Transverse colon (tissue), 4 donors: ENCODE results near the gene SFXN5. TPM values are rescaled to one million over a fixed set of nuclear protein-coding genes. Genes with fewer than 3 reads are reported as not detected.

Experiments
- DNase-seq: peaks from one replicate; pipeline ENCODE4 v3.0.0-alpha.2; 2019
- H3K27ac ChIP-seq, 4 donors: fragments of 200-600 bp; sonication (generic); 2 replicates each; pipeline ENCODE4 v1.5.1; 2016 to 2018; ENCODE audit warnings: inconsistent platforms in 4 of 4
- H3K27me3 ChIP-seq: fragments of 200-600 bp; sonication (generic); 2 replicates; pipeline ENCODE4 v1.5.1; 2017; ENCODE audit warnings: inconsistent platforms
- H3K36me3 ChIP-seq, 4 donors: fragments of 200-600 bp; sonication (generic); 2 replicates each; pipeline ENCODE4 v1.5.1; 2017 to 2019; ENCODE audit warnings: inconsistent platforms in 4 of 4
- H3K4me1 ChIP-seq, 4 donors: fragments of 200-600 bp; sonication (generic); 2 replicates each; pipeline ENCODE4 v1.5.1; 2017 to 2020; ENCODE audit warnings: inconsistent platforms in 4 of 4
- H3K4me3 ChIP-seq, 4 donors: fragments of 200-600 bp; sonication (generic); 1 replicate in 1 of 4; 2 replicates in 3 of 4; pipeline versions ENCODE4 v1.5.1 to v1.6.1; 2017 to 2019; ENCODE audit warnings: inconsistent platforms in 4 of 4
- H3K9me3 ChIP-seq, 2 donors: fragments of 200-600 bp; sonication (generic); 2 replicates each; pipeline ENCODE4 v1.5.1; 2017 to 2019; ENCODE audit warnings: inconsistent platforms in 2 of 2
- EP300 ChIP-seq: sonication (generic); formaldehyde crosslinking; IDR thresholded peaks from one replicate; pipeline ENCODE4 v1.6.1; 2017; ENCODE audit warnings: antibody characterized with exemption, low read depth
- POLR2A ChIP-seq: fragments of 450-650 bp; IDR thresholded peaks from one replicate; pipeline ENCODE4 v1.6.1; 2016; ENCODE audit warnings: antibody characterized with exemption, mild to moderate bottlenecking, moderate library complexity
- POLR2AphosphoS5 ChIP-seq, 3 donors: sonication (generic); formaldehyde crosslinking; IDR thresholded peaks; one replicate each; pipeline ENCODE4 v1.6.1; 2016; ENCODE audit warnings: antibody characterized with exemption in 3 of 3
- WGBS, 2 donors: methylation state at CpG; one replicate each; pipeline ENCODE4 v1.1.5; 2018; ENCODE audit warnings: low coverage in 1 of 2; 5-methylcytosine and 5-hydroxymethylcytosine counted together
- in situ Hi-C, 4 donors: fragments of 200-750 bp; cut with MboI; loops; one replicate each; pipeline versions ENCODE4 v1.15.0 to v1.15.1; 2017; ENCODE audit warnings: low sequenced_read_pairs in 3 of 4, low pct_ligation_motif_present in 1 of 4, low pct_unique_long_range_greater_than_20kb in 1 of 4
- intact Hi-C: fragments of 100-400 bp; cut with DNase I; formaldehyde crosslinking; loops from one replicate; pipeline ENCODE4 v1.15.1; 2023; ENCODE audit warnings: low total_unique reads
- total RNA-seq, 4 donors: library from RNA; depleted of rRNA; stranded (reverse); fragments of >200 nt; gene quantifications; one replicate each; pipeline ENCODE4 v1.1.0, GENCODE V29; 2016
- TF ChIP-seq, protein P1 (sequence below), 5 experiments: fragments of 200-600 bp in 3 of 5; fragments of 450-650 bp in 2 of 5; sonication (generic) in 3 of 5; IDR thresholded peaks; 1 replicate in 2 of 5; 2 replicates in 3 of 5; pipeline ENCODE4 v1.5.1; 2016 to 2017; ENCODE audit warnings: antibody characterized with exemption in 5 of 5, inconsistent platforms in 3 of 5, mild to moderate bottlenecking in 2 of 5, moderate library complexity in 1 of 5

Gene SFXN5
- total RNA-seq, 4 donors from 2014 or later: 12.3 to 98.4 (median 42.7) TPM

DNA sequence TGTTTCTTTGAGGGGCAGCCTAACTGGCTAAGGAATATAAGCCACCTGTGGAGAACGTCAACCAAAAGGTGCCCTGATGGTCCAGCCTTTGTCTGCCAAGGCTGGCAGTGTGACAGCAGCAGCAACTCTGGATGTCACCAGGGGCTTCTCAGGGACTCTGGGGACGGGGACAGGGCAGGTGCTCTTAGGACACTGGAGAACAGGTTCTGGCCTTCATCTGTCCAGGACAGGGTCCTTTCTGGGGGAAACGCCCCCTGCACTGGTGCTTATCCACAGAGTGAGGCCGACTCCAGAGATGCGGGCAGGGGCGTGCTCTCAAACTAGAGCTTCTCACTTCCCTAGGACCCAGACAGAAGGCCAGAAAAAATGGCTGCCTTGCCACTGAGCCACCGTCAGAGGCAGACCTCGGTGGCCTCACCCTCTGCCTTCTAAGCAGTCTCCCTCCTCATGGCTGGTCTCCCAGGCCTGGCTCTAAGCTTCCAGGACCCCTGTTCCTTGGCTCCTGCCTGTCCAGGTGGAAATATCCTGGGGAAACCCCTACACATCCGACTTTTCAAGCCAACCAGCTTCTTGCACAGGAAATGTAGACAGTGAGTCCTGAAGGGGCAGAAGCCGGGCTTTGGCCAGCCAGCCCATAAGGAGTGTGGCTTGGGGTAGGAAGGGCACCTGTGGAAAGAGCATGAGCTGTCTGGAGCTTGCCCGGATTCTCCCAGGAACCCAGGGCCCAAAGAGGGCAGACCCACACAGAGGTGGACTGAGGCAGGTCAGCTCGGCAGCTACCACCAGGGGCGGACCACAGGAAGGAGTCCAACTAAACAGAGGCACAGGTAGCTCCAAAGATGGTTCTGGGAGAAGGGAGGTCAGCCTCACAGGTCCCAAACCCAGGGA, 11.3 kb upstream of the SFXN5 start:
- no peaks in the 10 kb centered on the region for H3K27me3 ChIP-seq
- no peak for DNase-seq
- WGBS, 2 donors: 89 to 100% methylated on average over 1 to 12 of the region's 13 CpGs
- in situ Hi-C loops (no loop called here), intact Hi-C loops (no loop called here)
- H3K36me3 ChIP-seq: peaks cover 0 to 1% (median 0%) of the 10 kb centered on the region in 4 donors
- peaks cover 0 to 4% (median 2%) of the 10 kb centered on the region in 4 donors for H3K4me1 ChIP-seq
- H3K9me3 ChIP-seq: no peaks in the 10 kb centered on the region
- H3K4me3 ChIP-seq: no peak overlapping the region
- TF ChIP-seq EP300: no peak
- TF ChIP-seq POLR2AphosphoS5 (IDR thresholded peaks at IDR 0.05): no peak
- TF ChIP-seq POLR2A: no peak
- TF ChIP-seq, protein P1, sequence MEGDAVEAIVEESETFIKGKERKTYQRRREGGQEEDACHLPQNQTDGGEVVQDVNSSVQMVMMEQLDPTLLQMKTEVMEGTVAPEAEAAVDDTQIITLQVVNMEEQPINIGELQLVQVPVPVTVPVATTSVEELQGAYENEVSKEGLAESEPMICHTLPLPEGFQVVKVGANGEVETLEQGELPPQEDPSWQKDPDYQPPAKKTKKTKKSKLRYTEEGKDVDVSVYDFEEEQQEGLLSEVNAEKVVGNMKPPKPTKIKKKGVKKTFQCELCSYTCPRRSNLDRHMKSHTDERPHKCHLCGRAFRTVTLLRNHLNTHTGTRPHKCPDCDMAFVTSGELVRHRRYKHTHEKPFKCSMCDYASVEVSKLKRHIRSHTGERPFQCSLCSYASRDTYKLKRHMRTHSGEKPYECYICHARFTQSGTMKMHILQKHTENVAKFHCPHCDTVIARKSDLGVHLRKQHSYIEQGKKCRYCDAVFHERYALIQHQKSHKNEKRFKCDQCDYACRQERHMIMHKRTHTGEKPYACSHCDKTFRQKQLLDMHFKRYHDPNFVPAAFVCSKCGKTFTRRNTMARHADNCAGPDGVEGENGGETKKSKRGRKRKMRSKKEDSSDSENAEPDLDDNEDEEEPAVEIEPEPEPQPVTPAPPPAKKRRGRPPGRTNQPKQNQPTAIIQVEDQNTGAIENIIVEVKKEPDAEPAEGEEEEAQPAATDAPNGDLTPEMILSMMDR (IDR thresholded peaks at IDR 0.05): no peak
- no peak overlapping the region for H3K27ac ChIP-seq

DNA sequence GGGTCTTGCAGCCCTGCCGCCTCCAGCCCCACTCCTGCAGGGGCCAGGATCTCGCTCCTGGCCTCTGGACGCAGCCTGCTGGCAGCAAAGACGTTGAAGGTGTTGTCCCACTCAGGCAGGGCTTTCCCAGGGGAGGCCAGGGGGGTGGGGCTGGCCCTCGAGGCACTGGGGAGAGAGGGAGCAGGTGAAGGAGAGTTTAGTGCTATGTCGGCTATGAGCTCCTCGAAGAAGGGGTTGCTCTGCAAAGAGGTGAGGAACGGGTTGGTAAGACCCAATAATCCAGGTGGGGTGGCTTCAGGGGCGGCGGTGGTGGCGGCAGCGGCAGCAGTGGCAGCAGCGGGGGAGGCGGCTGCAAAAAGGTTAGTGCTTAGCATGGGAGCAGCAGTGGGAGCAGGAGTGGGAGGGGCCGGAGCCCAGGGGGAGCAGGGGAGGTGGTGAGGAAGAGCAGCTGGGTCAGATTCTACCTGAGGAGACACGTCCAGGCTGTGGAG, 9.7 kb upstream of the SFXN5 start:
- intact Hi-C loops (no loop called here), in situ Hi-C loops (no loop called here)
- TF ChIP-seq EP300 (no peak), POLR2AphosphoS5 (IDR thresholded peaks at IDR 0.05) (no peak), POLR2A (no peak)
- TF ChIP-seq, protein P1 (IDR thresholded peaks at IDR 0.05): no peak
- DNase-seq: no peak
- Histone ChIP-seq H3K9me3 (no peaks in the 10 kb centered on the region), H3K4me1 (peaks cover 0 to 4% (median 2%) of the 10 kb centered on the region in 4 donors), H3K27ac (no peak overlapping the region), H3K36me3 (no peaks in the 10 kb centered on the region), H3K27me3 (no peaks in the 10 kb centered on the region), H3K4me3 (no peak overlapping the region)
- 89% methylated on average over 16 of the region's 16 CpGs; no CpG with 5 or more reads in 1 of the 2 donors for WGBS, 2 donors

- in situ Hi-C loops: no loop called here
- Histone ChIP-seq H3K36me3 (no peaks in the 10 kb centered on the region), H3K4me1 (peaks cover 0 to 4% (median under 1%) of the 10 kb centered on the region in 4 donors), H3K4me3 (no peak overlapping the region), H3K9me3 (no peaks in the 10 kb centered on the region), H3K27me3 (no peaks in the 10 kb centered on the region), H3K27ac (no peak overlapping the region)
- DNase-seq: no peak
- intact Hi-C loops: no loop called here
- TF ChIP-seq POLR2A (no peak), POLR2AphosphoS5 (IDR thresholded peaks at IDR 0.05) (no peak), EP300 (no peak)
- TF ChIP-seq, protein P1 (IDR thresholded peaks at IDR 0.05): no peak
- 85% methylated on average over 25 of the region's 31 CpGs; no CpG with 5 or more reads in 1 of the 2 donors for WGBS, 2 donors
Measured at GRCh38 chr2:73080321-73081131, 9.0 kb upstream of the SFXN5 start.

- in situ Hi-C loops: no loop called here
- Histone ChIP-seq H3K9me3 (no peaks in the 10 kb centered on the region), H3K27me3 (no peaks in the 10 kb centered on the region), H3K4me1 (no peaks in the 10 kb centered on the region), H3K27ac (no peak overlapping the region), H3K4me3 (no peak overlapping the region), H3K36me3 (no peaks in the 10 kb centered on the region)
- intact Hi-C loops: no loop called here
- no peak for DNase-seq
- TF ChIP-seq POLR2AphosphoS5 (IDR thresholded peaks at IDR 0.05) (no peak), POLR2A (no peak), EP300 (no peak)
- TF ChIP-seq, protein P1 (IDR thresholded peaks at IDR 0.05): no peak
- WGBS, 2 donors: 79% methylated on average over 9 of the region's 9 CpGs; no CpG with 5 or more reads in 1 of the 2 donors
Measured at GRCh38 chr2:73079636-73080035, 8.1 kb upstream of the SFXN5 start.
